K562 (cell line): ENCODE results near the gene MGRN1. TPM values are rescaled to one million over a fixed set of nuclear protein-coding genes. Genes with fewer than 3 reads are reported as not detected.

ENCODE experiments used
- CBX2 ChIP-seq: fragments of 200-600 bp; sonication (generic); IDR thresholded peaks from one replicate; pipeline ENCODE4 v1.6.1; 2012; ENCODE audit warnings: mild to moderate bottlenecking, low read length, inconsistent platforms; ENCODE audit not compliant: insufficient read depth, poor library complexity, severe bottlenecking
- CHD1 ChIP-seq: fragments of 200-600 bp; sonication (generic); IDR thresholded peaks from one replicate; pipeline ENCODE4 v1.6.1; 2012; ENCODE audit warnings: mild to moderate bottlenecking, moderate library complexity, low read length, inconsistent platforms
- CHD4 ChIP-seq: fragments of 200-600 bp; sonication (generic); IDR thresholded peaks from 3 replicates; pipeline ENCODE4 v1.6.1; 2012; ENCODE audit warnings: low read depth, mild to moderate bottlenecking, mixed read lengths, low read length, inconsistent platforms; ENCODE audit not compliant: insufficient read depth, insufficient replicate concordance, poor library complexity, severe bottlenecking
- CREB1 ChIP-seq, 2 experiments: sonication (generic) in 1 of 2; formaldehyde crosslinking in 1 of 2; IDR thresholded peaks; 2 replicates each; pipeline versions ENCODE4 v1.6.1 to v1.8.0; 2012 to 2022; ENCODE audit warnings: inconsistent platforms in 1 of 2, mild to moderate bottlenecking in 1 of 2, missing genetic modification reagents in 1 of 2, moderate library complexity in 1 of 2
- DIDO1 ChIP-seq: fragments of 450-650 bp; IDR thresholded peaks from 2 replicates; pipeline ENCODE4 v1.6.1; 2016; ENCODE audit warnings: low read depth, missing biosample characterization, missing genetic modification characterization
- EP300 ChIP-seq: IDR thresholded peaks from 2 replicates; pipeline ENCODE4 v1.6.1; 2012; ENCODE audit warnings: low read length, improper control_type of control experiment
- HDAC8 ChIP-seq: fragments of 450-650 bp; IDR thresholded peaks from 2 replicates; pipeline ENCODE4 v1.6.1; 2016; ENCODE audit warnings: mild to moderate bottlenecking, missing genetic modification characterization, moderate library complexity, missing compliant biosample characterization
- NFE2L1 ChIP-seq: fragments of 450-650 bp; IDR thresholded peaks from 2 replicates; pipeline ENCODE4 v1.6.1; 2016; ENCODE audit warnings: missing genetic modification characterization, low read depth, mild to moderate bottlenecking, missing compliant biosample characterization, moderate library complexity, borderline replicate concordance
- NFYB ChIP-seq: IDR thresholded peaks from 2 replicates; pipeline ENCODE4 v1.6.1; 2011; ENCODE audit warnings: mild to moderate bottlenecking, moderate library complexity; ENCODE audit not compliant: insufficient read length; ENCODE audit errors: extremely low read depth
- NR2F6 ChIP-seq: fragments of 450-650 bp; formaldehyde crosslinking; IDR thresholded peaks from 2 replicates; pipeline ENCODE4 v1.4.0; 2020; ENCODE audit warnings: mild to moderate bottlenecking
- PHB ChIP-seq: fragments of 250-450 bp; sonication (Bioruptor Pico); IDR thresholded peaks from 2 replicates; pipeline ENCODE4 v1.5.0; 2021
- RBM15 ChIP-seq: fragments of 200-400 bp; formaldehyde crosslinking; IDR thresholded peaks from 2 replicates; pipeline ENCODE4 v1.6.1; 2018; ENCODE audit warnings: mild to moderate bottlenecking, low read length, moderate library complexity; ENCODE audit not compliant: insufficient read depth
- TBL1XR1 ChIP-seq, 2 experiments: IDR thresholded peaks; 2 replicates each; pipeline ENCODE4 v1.6.1; 2012; ENCODE audit warnings: improper control_type of control experiment in 2 of 2, low read length in 2 of 2, mild to moderate bottlenecking in 1 of 2
- YY1 ChIP-seq, 3 experiments: IDR thresholded peaks; 2 replicates each; pipeline ENCODE4 v1.6.1; 2011; ENCODE audit warnings: low read length in 2 of 3, mild to moderate bottlenecking in 2 of 3, moderate library complexity in 2 of 3, borderline replicate concordance in 1 of 3, control low read depth in 1 of 3, low read depth in 1 of 3; ENCODE audit not compliant: insufficient read depth in 3 of 3, insufficient replicate concordance in 2 of 3, control insufficient read depth in 1 of 3, insufficient read length in 1 of 3; ENCODE audit errors: extremely low read depth in 1 of 3
- ZKSCAN1 ChIP-seq: fragments of 150-350 bp; IDR thresholded peaks from 2 replicates; pipeline ENCODE4 v1.6.1; 2016; ENCODE audit warnings: low read depth, low read length
- ZNF561 ChIP-seq: fragments of 450-650 bp; formaldehyde crosslinking; conservative IDR thresholded peaks from 2 replicates; pipeline ENCODE4 v1.4.0; 2020; ENCODE audit warnings: mild to moderate bottlenecking, moderate library complexity
- ZNF586 ChIP-seq: fragments of 450-650 bp; formaldehyde crosslinking; conservative IDR thresholded peaks from 2 replicates; pipeline ENCODE4 v1.4.0; 2020; ENCODE audit warnings: mild to moderate bottlenecking, moderate library complexity
- ZNF764 ChIP-seq: fragments of 250-450 bp; sonication (Bioruptor Pico); IDR thresholded peaks from 2 replicates; pipeline ENCODE4 v1.4.0; 2020; ENCODE audit warnings: low read depth, mild to moderate bottlenecking, moderate library complexity
- polyA plus RNA-seq, 8 experiments: library from polyadenylated mRNA; depleted of rRNA in 4 of 8; stranded (reverse) in 5 of 8; unstranded in 3 of 8; fragments of >200 nt; fragmentation: Nextera tagmentation in 2 of 8; fragmentation: Illumina TruSeq in 1 of 8; extraction: Ambion mirVana in 2 of 8; extraction: Trizol in 1 of 8; gene quantifications; 2 replicates each; pipeline versions ENCODE4 v1.2.1 to v1.2.3, GENCODE V29; 2011 to 2014; ENCODE audit warnings: inconsistent platforms in 1 of 8, missing spikeins in 1 of 8
- total RNA-seq, 7 experiments: library from RNA; depleted of rRNA in 6 of 7; stranded (reverse); fragments of >200 nt in 6 of 7; fragmentation: Illumina TruSeq in 2 of 7; extraction: Trizol in 2 of 7; gene quantifications; 2 replicates each; pipeline versions ENCODE4 v1.2.1 to v1.2.3, GENCODE V29; 2011 to 2021; ENCODE audit warnings: low replicate concordance in 1 of 7
- TF ChIP-seq, protein P1 (sequence below): conservative IDR thresholded peaks from 2 replicates; pipeline ENCODE4 v1.6.1; 2011; ENCODE audit warnings: low read depth, mild to moderate bottlenecking, low read length; ENCODE audit not compliant: control insufficient read depth
- TF ChIP-seq, protein P2 (sequence below), 2 experiments: fragments of 450-650 bp; IDR thresholded peaks; 2 replicates each; pipeline ENCODE4 v1.6.1; 2018; ENCODE audit warnings: mild to moderate bottlenecking in 2 of 2, low read depth in 1 of 2; ENCODE audit not compliant: partially characterized antibody in 2 of 2

Gene MGRN1
- total and polyA plus RNA-seq, 9 of the 15 experiments (the other 6 are each of a cell fraction or from before 2014, with no cell fraction given) = 0.15 to 37.9 (median 6.0) TPM

DNA sequence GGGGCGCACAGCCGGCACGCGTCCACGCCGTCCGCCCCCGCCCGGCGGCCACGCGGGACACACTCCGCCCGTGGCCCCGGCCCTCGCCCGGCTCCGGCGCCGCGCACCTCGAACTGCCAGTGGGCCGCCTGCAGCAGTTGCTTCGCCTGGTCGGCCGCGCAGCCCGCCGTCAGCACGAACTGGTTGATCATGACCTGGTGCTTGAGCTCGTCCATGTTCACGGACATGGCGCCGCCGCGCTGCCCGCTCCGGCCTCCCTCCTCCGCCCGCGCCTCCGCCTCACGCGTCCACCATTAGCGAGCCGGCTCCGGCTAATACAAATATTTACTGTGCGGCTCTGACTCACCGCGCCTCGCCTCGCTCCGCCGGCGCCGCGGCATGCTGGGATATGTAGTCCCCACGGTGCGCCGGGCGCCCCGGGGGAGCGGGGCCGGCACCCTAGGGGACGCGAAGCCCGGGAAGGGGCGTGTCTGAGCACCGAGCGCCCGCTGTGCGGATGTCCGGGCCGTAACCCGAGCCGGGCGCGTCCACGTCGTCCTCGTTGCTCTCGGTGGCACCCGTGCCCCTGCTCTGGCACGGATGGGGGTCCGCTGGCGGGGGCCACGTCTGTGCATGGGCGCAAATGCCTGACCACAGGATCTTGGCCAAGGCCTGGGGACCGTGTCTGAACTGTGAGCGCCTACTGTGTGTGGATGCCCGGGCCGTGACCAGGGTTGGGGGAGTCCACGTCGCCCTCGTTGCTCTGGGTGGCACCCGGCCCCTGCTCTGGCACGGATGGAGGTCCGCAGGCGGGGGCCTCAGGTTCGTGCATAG lies 9.8 kb upstream of the MGRN1 start, which contains the start of gene UBALD1 (continued):
- TF ChIP-seq, protein P1, sequence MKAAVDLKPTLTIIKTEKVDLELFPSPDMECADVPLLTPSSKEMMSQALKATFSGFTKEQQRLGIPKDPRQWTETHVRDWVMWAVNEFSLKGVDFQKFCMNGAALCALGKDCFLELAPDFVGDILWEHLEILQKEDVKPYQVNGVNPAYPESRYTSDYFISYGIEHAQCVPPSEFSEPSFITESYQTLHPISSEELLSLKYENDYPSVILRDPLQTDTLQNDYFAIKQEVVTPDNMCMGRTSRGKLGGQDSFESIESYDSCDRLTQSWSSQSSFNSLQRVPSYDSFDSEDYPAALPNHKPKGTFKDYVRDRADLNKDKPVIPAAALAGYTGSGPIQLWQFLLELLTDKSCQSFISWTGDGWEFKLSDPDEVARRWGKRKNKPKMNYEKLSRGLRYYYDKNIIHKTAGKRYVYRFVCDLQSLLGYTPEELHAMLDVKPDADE = peak; percentile 95
- TF ChIP-seq DIDO1 (tag) (no peak), RBM15 (no peak), TBL1XR1 (IDR thresholded peaks at IDR 0.05; ENCODE audit: low read length in 2 of 2) (peak in 1 of 2 experiments; percentile 30; a peak in 1 of 4 replicates), ZNF586 (CRISPR knock-in tag) (no peak), EP300 (peak; percentile 22; the same call in 1 of the 2 replicates), CREB1 (IDR thresholded peaks at IDR 0.05) (peak; percentile 85), CREB1 (CRISPR knock-in tag; IDR thresholded peaks at IDR 0.05) (peak; percentile 76; the same call in 1 of the 2 replicates), CHD4 (no peak), ZNF764 (no peak), HDAC8 (tag) (no peak), NFE2L1 (tag) (no peak), NFYB (no peak), ZNF561 (CRISPR knock-in tag) (no peak), YY1 (IDR thresholded peaks at IDR 0.05; ENCODE audit: borderline replicate concordance in 1 of 3, control insufficient read depth in 1 of 3, extremely low read depth in 1 of 3, insufficient read depth in 3 of 3, insufficient read length in 1 of 3, insufficient replicate concordance in 2 of 3, low read depth in 1 of 3, low read length in 2 of 3) (peak; percentile 61 to 92 (median 85)), ZKSCAN1 (no peak; the same call in 1 of the 2 replicates), CHD1 (peak; percentile 90), NR2F6 (CRISPR knock-in tag) (no peak), PHB (CRISPR knock-in tag) (no peak), CBX2 (no peak)
- TF ChIP-seq, protein P2, sequence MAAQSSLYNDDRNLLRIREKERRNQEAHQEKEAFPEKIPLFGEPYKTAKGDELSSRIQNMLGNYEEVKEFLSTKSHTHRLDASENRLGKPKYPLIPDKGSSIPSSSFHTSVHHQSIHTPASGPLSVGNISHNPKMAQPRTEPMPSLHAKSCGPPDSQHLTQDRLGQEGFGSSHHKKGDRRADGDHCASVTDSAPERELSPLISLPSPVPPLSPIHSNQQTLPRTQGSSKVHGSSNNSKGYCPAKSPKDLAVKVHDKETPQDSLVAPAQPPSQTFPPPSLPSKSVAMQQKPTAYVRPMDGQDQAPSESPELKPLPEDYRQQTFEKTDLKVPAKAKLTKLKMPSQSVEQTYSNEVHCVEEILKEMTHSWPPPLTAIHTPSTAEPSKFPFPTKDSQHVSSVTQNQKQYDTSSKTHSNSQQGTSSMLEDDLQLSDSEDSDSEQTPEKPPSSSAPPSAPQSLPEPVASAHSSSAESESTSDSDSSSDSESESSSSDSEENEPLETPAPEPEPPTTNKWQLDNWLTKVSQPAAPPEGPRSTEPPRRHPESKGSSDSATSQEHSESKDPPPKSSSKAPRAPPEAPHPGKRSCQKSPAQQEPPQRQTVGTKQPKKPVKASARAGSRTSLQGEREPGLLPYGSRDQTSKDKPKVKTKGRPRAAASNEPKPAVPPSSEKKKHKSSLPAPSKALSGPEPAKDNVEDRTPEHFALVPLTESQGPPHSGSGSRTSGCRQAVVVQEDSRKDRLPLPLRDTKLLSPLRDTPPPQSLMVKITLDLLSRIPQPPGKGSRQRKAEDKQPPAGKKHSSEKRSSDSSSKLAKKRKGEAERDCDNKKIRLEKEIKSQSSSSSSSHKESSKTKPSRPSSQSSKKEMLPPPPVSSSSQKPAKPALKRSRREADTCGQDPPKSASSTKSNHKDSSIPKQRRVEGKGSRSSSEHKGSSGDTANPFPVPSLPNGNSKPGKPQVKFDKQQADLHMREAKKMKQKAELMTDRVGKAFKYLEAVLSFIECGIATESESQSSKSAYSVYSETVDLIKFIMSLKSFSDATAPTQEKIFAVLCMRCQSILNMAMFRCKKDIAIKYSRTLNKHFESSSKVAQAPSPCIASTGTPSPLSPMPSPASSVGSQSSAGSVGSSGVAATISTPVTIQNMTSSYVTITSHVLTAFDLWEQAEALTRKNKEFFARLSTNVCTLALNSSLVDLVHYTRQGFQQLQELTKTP (IDR thresholded peaks at IDR 0.05; ENCODE audit: low read depth in 1 of 2, partially characterized antibody in 2 of 2) = peak in 1 of 2 experiments; percentile 90
